B cell (primary cell): ENCODE measurements around the gene CEMIP2. TPM values are rescaled to one million over a fixed set of nuclear protein-coding genes. Genes with fewer than 3 reads are reported as not detected.

Experiments
- ATAC-seq: fragments of 200-7000 bp; cut with Tn5 transposase; one replicate; pipeline ENCODE4 v1.10.0; 2021; ENCODE audit warnings: low read depth, mild to moderate bottlenecking, moderate number of reproducible peaks, moderate library complexity
- CTCF ChIA-PET: fragments of 350-600 bp; sonication (Branson Sonifier 250); formaldehyde crosslinking; loops from one replicate; lab custom pipeline; 2021; ENCODE audit warnings: antibody characterized with exemption, inconsistent platforms; lab: Charles Lee
- POLR2A ChIA-PET: fragments of 350-600 bp; sonication (Branson Sonifier 250); formaldehyde crosslinking; loops from one replicate; lab custom pipeline; 2021; ENCODE audit warnings: antibody characterized with exemption; lab: Charles Lee
- DNase-seq: peaks from one replicate; pipeline ENCODE4 v3.0.0; 2013
- H2AFZ ChIP-seq: 2 replicates; pipeline ENCODE4 v1.6.1; 2012; ENCODE audit warnings: mild to moderate bottlenecking, low read depth, low read length; ENCODE audit not compliant: insufficient read depth, poor library complexity, severe bottlenecking
- H3K27ac ChIP-seq, 2 donors: 1 replicate in 1 of 2; 2 replicates in 1 of 2; pipeline ENCODE4 v1.5.1; 2012 to 2013; ENCODE audit warnings: low read length in 2 of 2, mild to moderate bottlenecking in 2 of 2, moderate library complexity in 1 of 2
- H3K27me3 ChIP-seq, 4 experiments: fragments of 200-600 bp in 1 of 4; sonication (generic) in 1 of 4; replicated peaks in 1 of 4; 1 replicate in 2 of 4; 2 replicates in 2 of 4; pipeline versions ENCODE4 v1.6.1 to v1.7.0; 2013 to 2016; ENCODE audit warnings: low read length in 3 of 4, mild to moderate bottlenecking in 2 of 4, mixed read lengths in 1 of 4, moderate library complexity in 1 of 4; ENCODE audit not compliant: insufficient read depth in 4 of 4, control insufficient read depth in 3 of 4; ENCODE audit errors: control extremely low read depth in 1 of 4
- H3K36me3 ChIP-seq, 2 experiments: replicated peaks in 1 of 2; 1 replicate in 1 of 2; 2 replicates in 1 of 2; pipeline versions ENCODE4 v1.6.1 to v1.7.1; 2013; ENCODE audit warnings: low read length in 1 of 2; ENCODE audit not compliant: insufficient read depth in 2 of 2, control insufficient read depth in 1 of 2; ENCODE audit errors: control extremely low read depth in 1 of 2, extremely low read depth in 1 of 2
- H3K4me1 ChIP-seq, 2 donors: fragments of 200-600 bp in 1 of 2; sonication (generic) in 1 of 2; 1 replicate in 1 of 2; 2 replicates in 1 of 2; pipeline versions ENCODE4 v1.5.1 to v1.6.1; 2013 to 2017; ENCODE audit warnings: low read length in 2 of 2; ENCODE audit not compliant: control insufficient read depth in 2 of 2, insufficient read depth in 2 of 2
- H3K4me2 ChIP-seq: replicated peaks from 2 replicates; pipeline ENCODE3; 2012; ENCODE audit warnings: mild to moderate bottlenecking, low read depth, low read length; ENCODE audit not compliant: poor library complexity, severe bottlenecking
- H3K4me3 ChIP-seq, 5 experiments: fragments of 200-600 bp in 1 of 5; sonication (generic) in 1 of 5; 1 replicate in 3 of 5; 2 replicates in 2 of 5; pipeline versions ENCODE4 v1.5.1 to v1.7.0; 2011 to 2016; ENCODE audit warnings: low read length in 4 of 5, mild to moderate bottlenecking in 4 of 5, low read depth in 2 of 5, control low read depth in 1 of 5, moderate library complexity in 1 of 5; ENCODE audit not compliant: insufficient read depth in 1 of 5; ENCODE audit errors: control extremely low read depth in 1 of 5, extremely low read depth in 1 of 5
- H3K79me2 ChIP-seq: fragments of 200-600 bp; sonication (generic); one replicate; pipeline ENCODE4 v1.6.0; 2016; ENCODE audit warnings: low read length; ENCODE audit not compliant: control insufficient read depth, insufficient read depth
- H3K9ac ChIP-seq: fragments of 200-600 bp; sonication (generic); 2 replicates; pipeline ENCODE4 v1.6.1; 2017; ENCODE audit warnings: mild to moderate bottlenecking, low read length, moderate library complexity
- H3K9me3 ChIP-seq, 3 donors: one replicate each; pipeline versions ENCODE4 v1.6.1 to v1.7.1; 2013; ENCODE audit warnings: low read length in 2 of 3; ENCODE audit not compliant: control insufficient read depth in 2 of 3, insufficient read depth in 1 of 3; ENCODE audit errors: control extremely low read depth in 1 of 3
- H4K20me1 ChIP-seq: 2 replicates; pipeline ENCODE4 v1.6.0; 2012; ENCODE audit warnings: mild to moderate bottlenecking, low read length; ENCODE audit not compliant: insufficient read depth, control insufficient read depth, poor library complexity, severe bottlenecking
- H3K27ac Mint-ChIP-seq: one replicate; pipeline ENCODE4 v1.8.0; 2021; ENCODE audit warnings: mixed read lengths
- H3K27me3 Mint-ChIP-seq: one replicate; pipeline ENCODE4 v1.8.0; 2021; ENCODE audit warnings: mixed read lengths
- H3K4me1 Mint-ChIP-seq: one replicate; pipeline ENCODE4 v1.8.0; 2021; ENCODE audit warnings: mixed read lengths
- H3K4me3 Mint-ChIP-seq: one replicate; pipeline ENCODE4 v1.8.0; 2021; ENCODE audit warnings: mixed read lengths
- H3K9me3 Mint-ChIP-seq: one replicate; pipeline ENCODE4 v1.8.0; 2022; ENCODE audit warnings: mixed read lengths; ENCODE audit not compliant: insufficient read depth
- CTCF ChIP-seq: fragments of 200-600 bp; IDR thresholded peaks from one replicate; pipeline ENCODE4 v1.8.0; 2022; ENCODE audit warnings: antibody characterized with exemption, mild to moderate bottlenecking
- EZH2 ChIP-seq: IDR thresholded peaks from 2 replicates; pipeline ENCODE4 v1.6.1; 2012; ENCODE audit warnings: borderline replicate concordance, low read depth, mild to moderate bottlenecking, moderate library complexity, low read length; ENCODE audit not compliant: insufficient read depth, poor library complexity, severe bottlenecking
- WGBS: methylation state at CpG from one replicate; pipeline ENCODE4 v1.1.5; 2013; ENCODE audit warnings: missing lambda C conversion rate; ENCODE audit not compliant: insufficient coverage; 5-methylcytosine and 5-hydroxymethylcytosine counted together
- intact Hi-C: fragments of 100-400 bp; cut with micrococcal nuclease; formaldehyde crosslinking; loops from one replicate; pipeline ENCODE4 v1.10.0; 2022
- polyA plus RNA-seq: library from polyadenylated mRNA; depleted of rRNA; stranded (reverse); fragments of >200 nt; gene quantifications from 2 replicates; pipeline ENCODE4 v1.2.3, GENCODE V29; 2012
- total RNA-seq, 2 donors: library from RNA; stranded (reverse); fragments of 120-200 nt in 1 of 2; gene quantifications; 1 replicate in 1 of 2; 2 replicates in 1 of 2; pipeline versions ENCODE4 v1.2.3 to v1.2.4, GENCODE V29; 2013 to 2022

Gene CEMIP2
- total and polyA plus RNA-seq, 2 donors (not counting 1 experiment from before 2014, with no cell fraction given): 35.4 to 90.6 TPM

GRCh38 chr9:71816916-71817451 lies 48.7 kb upstream of the CEMIP2 start:
- peak; percentile 17 for DNase-seq
- peak overlapping the region; percentile 67 for H3K27ac Mint-ChIP-seq
- peak overlapping the region; percentile 15 for H3K4me3 Mint-ChIP-seq
- no peaks in the 10 kb centered on the region for H3K9me3 ChIP-seq
- peak overlapping the region; percentile 62 for H3K4me2 ChIP-seq
- intact Hi-C loops: loop anchor here (5.0 kb wide), 1 partner anchor 95 kb away; the partner anchor contains the start of genes ABHD17B and C9orf85
- H3K9ac ChIP-seq: peak overlapping the region; percentile 7
- TF ChIP-seq CTCF: no peak
- no peak for TF ChIP-seq EZH2
- ChIA-PET CTCF (interaction anchor here (0.6 to 7.5 kb wide), 13 partner anchors 10 to 532 kb away, joined by 3 to 143 read pairs (median 4); no protein-coding TSS in a partner anchor), POLR2A (no interaction called here)
- 12% methylated on average over 4 of the region's 9 CpGs for WGBS
- H2AFZ ChIP-seq: peak overlapping the region; percentile 69
- H4K20me1 ChIP-seq: no peaks in the 10 kb centered on the region
- H3K4me3 ChIP-seq: peak overlapping the region in 1 of 5 experiments; percentile 23
- no peaks in the 10 kb centered on the region for H3K36me3 ChIP-seq
- H3K4me1 ChIP-seq: peaks cover 24 to 25% of the 10 kb centered on the region in 2 donors
- ATAC-seq: no peak
- H3K27me3 ChIP-seq: no peaks in the 10 kb centered on the region
- H3K9me3 Mint-ChIP-seq: no peaks in the 10 kb centered on the region
- no peaks in the 10 kb centered on the region for H3K27me3 Mint-ChIP-seq
- peaks cover 34% of the 10 kb centered on the region for H3K4me1 Mint-ChIP-seq
- no peaks in the 10 kb centered on the region for H3K79me2 ChIP-seq
- no peak overlapping the region for H3K27ac ChIP-seq

GRCh38 chr9:71814815-71815214 lies 46.5 kb upstream of the CEMIP2 start:
- no CpG with 5 or more reads among the region's 3 CpGs for WGBS
- Histone ChIP-seq H3K4me1 (peaks cover 18 to 21% of the 10 kb centered on the region in 2 donors), H4K20me1 (no peaks in the 10 kb centered on the region), H3K79me2 (no peaks in the 10 kb centered on the region), H3K9me3 (no peaks in the 10 kb centered on the region), H3K4me2 (no peak overlapping the region), H3K4me3 (no peak overlapping the region), H3K27ac (no peak overlapping the region), H3K27me3 (no peaks in the 10 kb centered on the region), H3K36me3 (no peaks in the 10 kb centered on the region), H3K9ac (no peak overlapping the region), H2AFZ (no peak overlapping the region)
- ChIA-PET POLR2A (no interaction called here), CTCF (interaction anchor here (1.0 to 1.6 kb wide), 2 partner anchors 32 to 211 kb away, joined by 4 read pairs; no protein-coding TSS in a partner anchor)
- Mint-ChIP-seq H3K27me3 (no peaks in the 10 kb centered on the region), H3K9me3 (no peaks in the 10 kb centered on the region), H3K4me3 (no peak overlapping the region), H3K27ac (no peak overlapping the region), H3K4me1 (peaks cover 27% of the 10 kb centered on the region)
- no peak for ATAC-seq
- intact Hi-C loops: loop anchor here (5.0 kb wide), 1 partner anchor 97 kb away; the partner anchor contains the start of genes ABHD17B and C9orf85
- no peak for DNase-seq
- TF ChIP-seq EZH2: no peak
- no peak for TF ChIP-seq CTCF
